B cell (primary cell): Measurements from ENCODE around the gene B3GALT2. TPM values are rescaled to one million over a fixed set of nuclear protein-coding genes. Genes with fewer than 3 reads are reported as not detected.

Source experiments
- ATAC-seq: fragments of 200-7000 bp; cut with Tn5 transposase; one replicate; pipeline ENCODE4 v1.10.0; 2021; ENCODE audit warnings: low read depth, mild to moderate bottlenecking, moderate number of reproducible peaks, moderate library complexity
- CTCF ChIA-PET: fragments of 350-600 bp; sonication (Branson Sonifier 250); formaldehyde crosslinking; loops from one replicate; lab custom pipeline; 2021; ENCODE audit warnings: antibody characterized with exemption, inconsistent platforms; lab: Charles Lee
- POLR2A ChIA-PET: fragments of 350-600 bp; sonication (Branson Sonifier 250); formaldehyde crosslinking; loops from one replicate; lab custom pipeline; 2021; ENCODE audit warnings: antibody characterized with exemption; lab: Charles Lee
- DNase-seq: peaks from one replicate; pipeline ENCODE4 v3.0.0; 2013
- H2AFZ ChIP-seq: 2 replicates; pipeline ENCODE4 v1.6.1; 2012; ENCODE audit warnings: mild to moderate bottlenecking, low read depth, low read length; ENCODE audit not compliant: insufficient read depth, poor library complexity, severe bottlenecking
- H3K27ac ChIP-seq, 2 donors: 1 replicate in 1 of 2; 2 replicates in 1 of 2; pipeline ENCODE4 v1.5.1; 2012 to 2013; ENCODE audit warnings: low read length in 2 of 2, mild to moderate bottlenecking in 2 of 2, moderate library complexity in 1 of 2
- H3K27me3 ChIP-seq, 4 experiments: fragments of 200-600 bp in 1 of 4; sonication (generic) in 1 of 4; replicated peaks in 1 of 4; 1 replicate in 2 of 4; 2 replicates in 2 of 4; pipeline versions ENCODE4 v1.6.1 to v1.7.0; 2013 to 2016; ENCODE audit warnings: low read length in 3 of 4, mild to moderate bottlenecking in 2 of 4, mixed read lengths in 1 of 4, moderate library complexity in 1 of 4; ENCODE audit not compliant: insufficient read depth in 4 of 4, control insufficient read depth in 3 of 4; ENCODE audit errors: control extremely low read depth in 1 of 4
- H3K36me3 ChIP-seq, 2 experiments: replicated peaks in 1 of 2; 1 replicate in 1 of 2; 2 replicates in 1 of 2; pipeline versions ENCODE4 v1.6.1 to v1.7.1; 2013; ENCODE audit warnings: low read length in 1 of 2; ENCODE audit not compliant: insufficient read depth in 2 of 2, control insufficient read depth in 1 of 2; ENCODE audit errors: control extremely low read depth in 1 of 2, extremely low read depth in 1 of 2
- H3K4me1 ChIP-seq, 2 donors: fragments of 200-600 bp in 1 of 2; sonication (generic) in 1 of 2; 1 replicate in 1 of 2; 2 replicates in 1 of 2; pipeline versions ENCODE4 v1.5.1 to v1.6.1; 2013 to 2017; ENCODE audit warnings: low read length in 2 of 2; ENCODE audit not compliant: control insufficient read depth in 2 of 2, insufficient read depth in 2 of 2
- H3K4me2 ChIP-seq: replicated peaks from 2 replicates; pipeline ENCODE3; 2012; ENCODE audit warnings: mild to moderate bottlenecking, low read depth, low read length; ENCODE audit not compliant: poor library complexity, severe bottlenecking
- H3K4me3 ChIP-seq, 5 experiments: fragments of 200-600 bp in 1 of 5; sonication (generic) in 1 of 5; 1 replicate in 3 of 5; 2 replicates in 2 of 5; pipeline versions ENCODE4 v1.5.1 to v1.7.0; 2011 to 2016; ENCODE audit warnings: low read length in 4 of 5, mild to moderate bottlenecking in 4 of 5, low read depth in 2 of 5, control low read depth in 1 of 5, moderate library complexity in 1 of 5; ENCODE audit not compliant: insufficient read depth in 1 of 5; ENCODE audit errors: control extremely low read depth in 1 of 5, extremely low read depth in 1 of 5
- H3K79me2 ChIP-seq: fragments of 200-600 bp; sonication (generic); one replicate; pipeline ENCODE4 v1.6.0; 2016; ENCODE audit warnings: low read length; ENCODE audit not compliant: control insufficient read depth, insufficient read depth
- H3K9ac ChIP-seq: fragments of 200-600 bp; sonication (generic); 2 replicates; pipeline ENCODE4 v1.6.1; 2017; ENCODE audit warnings: mild to moderate bottlenecking, low read length, moderate library complexity
- H3K9me3 ChIP-seq, 3 donors: one replicate each; pipeline versions ENCODE4 v1.6.1 to v1.7.1; 2013; ENCODE audit warnings: low read length in 2 of 3; ENCODE audit not compliant: control insufficient read depth in 2 of 3, insufficient read depth in 1 of 3; ENCODE audit errors: control extremely low read depth in 1 of 3
- H4K20me1 ChIP-seq: 2 replicates; pipeline ENCODE4 v1.6.0; 2012; ENCODE audit warnings: mild to moderate bottlenecking, low read length; ENCODE audit not compliant: insufficient read depth, control insufficient read depth, poor library complexity, severe bottlenecking
- H3K27ac Mint-ChIP-seq: one replicate; pipeline ENCODE4 v1.8.0; 2021; ENCODE audit warnings: mixed read lengths
- H3K27me3 Mint-ChIP-seq: one replicate; pipeline ENCODE4 v1.8.0; 2021; ENCODE audit warnings: mixed read lengths
- H3K4me1 Mint-ChIP-seq: one replicate; pipeline ENCODE4 v1.8.0; 2021; ENCODE audit warnings: mixed read lengths
- H3K4me3 Mint-ChIP-seq: one replicate; pipeline ENCODE4 v1.8.0; 2021; ENCODE audit warnings: mixed read lengths
- H3K9me3 Mint-ChIP-seq: one replicate; pipeline ENCODE4 v1.8.0; 2022; ENCODE audit warnings: mixed read lengths; ENCODE audit not compliant: insufficient read depth
- CTCF ChIP-seq: fragments of 200-600 bp; IDR thresholded peaks from one replicate; pipeline ENCODE4 v1.8.0; 2022; ENCODE audit warnings: antibody characterized with exemption, mild to moderate bottlenecking
- EZH2 ChIP-seq: IDR thresholded peaks from 2 replicates; pipeline ENCODE4 v1.6.1; 2012; ENCODE audit warnings: borderline replicate concordance, low read depth, mild to moderate bottlenecking, moderate library complexity, low read length; ENCODE audit not compliant: insufficient read depth, poor library complexity, severe bottlenecking
- whole genome bisulfite sequencing: methylation state at CpG from one replicate; pipeline ENCODE4 v1.1.5; 2013; ENCODE audit warnings: missing lambda C conversion rate; ENCODE audit not compliant: insufficient coverage; 5-methylcytosine and 5-hydroxymethylcytosine counted together
- intact Hi-C: fragments of 100-400 bp; cut with micrococcal nuclease; formaldehyde crosslinking; loops from one replicate; pipeline ENCODE4 v1.10.0; 2022
- polyA plus RNA-seq: library from polyadenylated mRNA; depleted of rRNA; stranded (reverse); fragments of >200 nt; gene quantifications from 2 replicates; pipeline ENCODE4 v1.2.3, GENCODE V29; 2012
- total RNA-seq, 2 donors: library from RNA; stranded (reverse); fragments of 120-200 nt in 1 of 2; gene quantifications; 1 replicate in 1 of 2; 2 replicates in 1 of 2; pipeline versions ENCODE4 v1.2.3 to v1.2.4, GENCODE V29; 2013 to 2022

The B3GALT2 gene
- total and polyA plus RNA-seq, 2 donors (not counting 1 experiment from before 2014, with no cell fraction given), result 0.07 TPM; not detected in 1

- no peak overlapping the region for H3K4me2 ChIP-seq
- H3K9ac ChIP-seq, result no peak overlapping the region
- Mint-ChIP-seq H3K27ac (no peak overlapping the region), H3K9me3 (no peaks in the 10 kb centered on the region), H3K4me3 (no peak overlapping the region), H3K27me3 (no peaks in the 10 kb centered on the region), H3K4me1 (peaks cover 1% of the 10 kb centered on the region)
- peaks cover 12 to 21% of the 10 kb centered on the region in 2 experiments for H3K36me3 ChIP-seq
- CTCF ChIA-PET, result no interaction called here
- TF ChIP-seq EZH2, result no peak
- DNase-seq (no peak), ATAC-seq (no peak)
- no peaks in the 10 kb centered on the region for H3K4me1 ChIP-seq
- peaks cover 4% of the 10 kb centered on the region for H4K20me1 ChIP-seq
- WGBS, result no CpG with 5 or more reads among the region's 3 CpGs
- no peaks in the 10 kb centered on the region for H3K9me3 ChIP-seq
- H3K79me2 ChIP-seq, result peaks cover 4% of the 10 kb centered on the region
- H3K27ac ChIP-seq, result no peak overlapping the region
- H3K4me3 ChIP-seq, result no peak overlapping the region
- no peaks in the 10 kb centered on the region for H3K27me3 ChIP-seq
- no peak overlapping the region for H2AFZ ChIP-seq
- POLR2A ChIA-PET, result no interaction called here
- intact Hi-C loops, result no loop called here
These were observed 30.1 kb downstream of the B3GALT2 start for GRCh38 chr1:193156117-193156821.

GRCh38 chr1:193144999-193145398 is 41.4 kb downstream of the B3GALT2 start:
- DNase-seq (no peak), ATAC-seq (no peak)
- Mint-ChIP-seq H3K27ac (no peak overlapping the region), H3K4me3 (no peak overlapping the region), H3K4me1 (no peaks in the 10 kb centered on the region), H3K27me3 (no peaks in the 10 kb centered on the region), H3K9me3 (no peaks in the 10 kb centered on the region)
- ChIA-PET CTCF (no interaction called here), POLR2A (no interaction called here)
- intact Hi-C loops, result no loop called here
- peaks cover 8% of the 10 kb centered on the region for H4K20me1 ChIP-seq
- H3K79me2 ChIP-seq, result peaks cover 7% of the 10 kb centered on the region
- H3K4me3 ChIP-seq, result no peak overlapping the region
- H3K4me1 ChIP-seq, result no peaks in the 10 kb centered on the region
- no CpG with 5 or more reads among the region's 1 CpG for WGBS
- H3K9ac ChIP-seq, result no peak overlapping the region
- no peaks in the 10 kb centered on the region for H3K9me3 ChIP-seq
- H2AFZ ChIP-seq, result no peak overlapping the region
- peaks cover 2 to 49% of the 10 kb centered on the region in 2 experiments for H3K36me3 ChIP-seq
- H3K27ac ChIP-seq, result no peak overlapping the region
- TF ChIP-seq EZH2, result no peak
- TF ChIP-seq CTCF, result no peak
- H3K4me2 ChIP-seq, result no peak overlapping the region
- no peaks in the 10 kb centered on the region for H3K27me3 ChIP-seq
